ELF-1 (cell line): ENCODE results near the gene MADD.

Experiments used
- DNase-seq: peaks from one replicate; pipeline ENCODE4 v3.0.0-alpha.2; 2016; ENCODE audit warnings: low read depth, low spot score

Gene MADD

DNA sequence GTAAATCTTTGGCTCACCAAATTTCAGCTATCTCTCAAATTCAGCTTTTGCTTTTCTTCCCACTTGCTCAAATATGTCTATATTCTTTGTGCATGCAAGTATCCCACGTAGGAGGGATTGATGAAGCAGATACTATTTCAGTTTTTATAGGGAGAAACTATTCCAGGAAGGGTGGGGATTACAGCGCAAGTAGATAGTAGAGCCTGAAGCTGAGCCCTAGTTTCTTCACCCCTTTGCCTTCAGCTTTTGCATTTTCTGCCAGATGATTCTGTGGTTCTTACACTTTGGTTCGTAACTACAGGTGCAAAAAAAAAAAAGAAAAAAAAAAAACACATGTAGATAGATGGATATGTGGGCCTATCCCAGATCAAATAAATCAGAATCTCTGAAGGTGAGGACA lies 18.2 kb upstream of the MADD start:
- DNase-seq, result no peak

DNA sequence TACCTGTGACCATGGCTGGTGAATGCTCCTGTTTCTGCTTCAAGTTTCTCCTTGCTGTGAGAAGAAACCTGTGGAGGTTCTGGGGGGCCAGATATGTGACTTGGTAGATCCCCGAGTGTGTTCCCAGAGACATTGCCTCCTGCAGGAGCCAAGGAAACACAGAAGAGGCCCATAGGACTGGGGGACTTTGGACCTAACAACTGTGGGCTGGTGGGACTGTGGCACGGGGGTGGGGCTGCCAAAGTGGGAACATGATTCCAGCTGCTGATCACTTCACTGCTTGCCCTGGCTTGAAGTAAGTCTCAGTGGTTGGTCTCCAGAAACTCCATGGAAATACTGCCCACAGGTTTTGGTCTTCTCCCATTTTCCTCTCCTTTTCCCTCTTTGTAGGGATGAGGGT lies 16.3 kb upstream of the MADD start:
- DNase-seq, result no peak

DNA sequence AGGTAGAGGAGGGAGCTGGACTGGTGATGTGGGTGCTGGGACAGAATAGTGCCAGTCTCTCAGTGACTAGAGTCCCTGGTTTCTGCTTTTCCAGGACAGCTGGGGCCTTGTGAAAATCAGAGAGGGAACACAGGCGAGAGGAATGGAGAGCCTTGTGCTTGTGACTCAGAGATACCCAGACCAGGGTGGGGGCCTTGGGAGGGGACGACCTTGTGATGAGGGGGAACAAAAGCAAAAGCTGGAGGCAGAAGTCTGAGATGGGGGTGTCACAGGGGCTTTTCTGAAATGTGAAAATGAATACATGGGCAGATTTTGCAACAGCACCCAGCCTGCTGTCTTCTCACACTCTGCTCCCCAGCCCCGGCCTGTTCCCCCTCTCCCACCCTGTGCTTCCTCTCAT lies 15.5 kb upstream of the MADD start:
- DNase-seq, result no peak

DNA sequence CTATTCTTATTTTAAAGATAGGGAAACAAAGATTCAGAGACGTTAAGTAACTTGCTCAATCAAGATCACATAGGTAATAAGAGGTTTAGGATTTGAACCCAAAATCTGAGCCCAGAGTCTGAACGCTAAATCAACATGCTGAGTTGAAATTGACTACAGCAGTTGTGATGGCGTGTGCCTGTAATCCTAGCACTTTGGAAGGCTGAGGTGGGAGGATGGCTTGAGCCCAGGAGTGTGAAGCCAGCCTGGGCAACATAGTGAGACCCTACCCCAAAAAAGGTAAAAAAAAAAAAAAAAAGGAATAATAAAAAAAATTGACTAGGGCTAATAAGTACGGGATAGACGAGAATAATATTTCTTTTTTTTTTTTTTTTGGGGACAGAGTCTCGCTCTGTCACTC lies 13.6 kb upstream of the MADD start:
- DNase-seq, result no peak

DNA sequence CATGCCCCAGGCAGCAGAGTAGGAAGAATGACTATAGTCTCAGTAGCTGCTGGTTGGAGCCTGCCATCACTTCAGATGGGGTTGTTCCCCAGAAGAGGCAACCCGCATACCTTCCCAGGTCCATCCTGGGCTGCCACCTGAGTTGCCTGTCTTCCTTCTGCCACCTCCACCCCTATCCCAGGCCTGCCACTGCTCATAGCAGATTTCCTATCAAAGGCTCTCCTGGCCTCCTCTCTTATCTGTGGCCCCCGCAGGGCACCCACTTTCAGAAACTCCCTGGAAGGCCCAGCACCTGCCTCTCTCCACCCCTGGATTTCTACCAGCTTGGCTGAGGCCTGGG lies 12.8 kb upstream of the MADD start:
- DNase-seq, result no peak

DNA sequence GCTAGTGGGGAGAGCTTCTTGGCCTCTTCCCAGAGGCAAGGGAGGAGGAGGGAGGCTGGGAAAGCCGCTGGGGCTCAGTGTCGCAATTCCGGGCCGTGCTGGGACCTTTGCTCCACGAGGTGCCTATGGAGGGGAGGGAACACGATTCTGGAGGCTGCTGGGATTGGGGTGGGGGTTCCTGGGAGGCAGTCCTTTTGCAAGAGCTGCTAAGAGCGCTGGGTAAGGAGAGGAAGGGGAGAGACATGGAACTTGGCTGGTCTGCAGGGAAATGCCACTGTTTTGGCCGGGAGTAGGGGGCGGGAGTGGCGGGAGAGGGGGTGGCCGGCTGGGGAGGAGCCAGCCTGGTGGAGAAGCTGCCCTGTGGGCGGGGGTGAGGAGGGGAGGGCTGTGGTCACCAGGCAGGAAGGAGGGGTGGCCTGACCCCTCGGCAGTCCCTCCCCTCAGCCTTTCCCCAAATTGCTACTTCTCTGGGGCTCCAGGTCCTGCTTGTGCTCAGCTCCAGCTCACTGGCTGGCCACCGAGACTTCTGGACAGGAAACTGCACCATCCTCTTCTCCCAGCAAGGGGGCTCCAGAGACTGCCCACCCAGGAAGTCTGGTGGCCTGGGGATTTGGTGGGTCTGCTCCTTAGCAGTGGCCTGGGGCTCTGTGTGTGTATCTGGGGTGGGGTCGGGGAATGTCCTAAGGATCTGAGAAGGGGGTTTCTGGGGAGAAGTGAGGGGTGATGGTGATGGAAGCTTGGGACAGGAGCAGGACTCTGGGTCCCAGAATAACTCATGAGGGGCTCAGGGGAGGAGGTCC lies 12.2 kb upstream of the MADD start, which contains the start of gene NR1H3:
Gene NR1H3 (plus strand): TSS at position 480 of the 800 bp plus-strand sequence. CDS start 1,221 bp downstream, outside the sequence.
- DNase-seq, result peak; percentile 85

DNA sequence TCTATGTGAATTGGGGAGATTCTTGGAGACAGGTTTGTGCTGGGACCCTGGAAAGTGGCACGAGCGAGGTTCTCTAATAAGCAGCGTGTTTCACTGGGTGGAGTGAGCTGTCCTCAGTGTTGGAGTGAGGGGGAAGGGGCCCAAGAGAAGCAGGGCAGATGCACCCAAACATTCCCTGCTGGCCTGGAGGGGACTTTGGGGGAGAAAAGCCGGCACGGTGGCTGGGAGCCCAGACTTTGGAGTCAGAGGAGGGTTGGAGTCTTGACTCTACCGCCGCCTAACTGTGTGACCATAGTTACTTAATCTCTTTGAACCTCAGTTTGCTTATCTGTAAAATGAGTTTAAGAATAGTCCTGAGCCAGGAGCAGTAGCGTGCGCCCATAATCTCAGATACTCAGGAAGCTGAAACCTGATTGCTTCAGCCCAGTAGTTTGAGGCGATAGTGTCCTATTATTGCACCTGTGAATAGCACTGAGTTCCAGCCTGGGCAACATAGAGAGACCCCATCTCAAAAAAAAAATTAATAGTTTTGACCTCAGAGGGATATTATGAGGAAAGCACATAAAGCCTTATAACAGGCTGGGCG lies 11.5 kb upstream of the MADD start:
- no peak for DNase-seq

DNA sequence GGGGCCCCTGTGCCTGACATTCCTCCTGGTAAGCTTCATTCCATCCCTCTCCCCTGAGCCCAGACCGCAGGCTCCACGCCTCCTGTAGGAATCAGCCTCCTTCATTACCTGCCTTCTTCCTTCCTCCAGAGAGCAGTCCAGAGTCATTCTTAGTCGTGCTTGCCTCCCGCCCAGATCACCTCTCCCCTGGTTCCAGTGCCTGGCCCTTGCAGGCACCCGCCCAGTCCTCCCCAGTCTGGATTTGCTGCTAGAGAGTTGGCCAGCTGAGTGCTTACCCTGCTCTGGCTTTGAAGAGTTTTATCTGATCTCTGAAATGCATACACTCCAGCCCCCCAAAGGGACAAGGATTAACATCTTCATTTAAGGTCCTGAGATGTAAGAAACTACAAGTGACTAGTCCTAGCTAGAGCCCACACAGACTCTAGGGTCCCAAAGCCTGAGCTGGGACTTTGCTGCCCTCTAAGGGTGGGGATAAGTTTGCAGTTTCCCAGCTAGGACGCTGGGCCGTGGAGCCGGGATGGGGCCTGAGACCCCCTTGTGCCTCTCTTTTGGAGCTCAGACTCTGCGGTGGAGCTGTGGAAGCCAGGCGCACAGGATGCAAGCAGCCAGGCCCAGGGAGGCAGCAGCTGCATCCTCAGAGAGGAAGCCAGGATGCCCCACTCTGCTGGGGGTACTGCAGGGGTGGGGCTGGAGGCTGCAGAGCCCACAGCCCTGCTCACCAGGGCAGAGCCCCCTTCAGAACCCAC lies 10.5 kb upstream of the MADD start:
- DNase-seq, result peak; percentile 81

DNA sequence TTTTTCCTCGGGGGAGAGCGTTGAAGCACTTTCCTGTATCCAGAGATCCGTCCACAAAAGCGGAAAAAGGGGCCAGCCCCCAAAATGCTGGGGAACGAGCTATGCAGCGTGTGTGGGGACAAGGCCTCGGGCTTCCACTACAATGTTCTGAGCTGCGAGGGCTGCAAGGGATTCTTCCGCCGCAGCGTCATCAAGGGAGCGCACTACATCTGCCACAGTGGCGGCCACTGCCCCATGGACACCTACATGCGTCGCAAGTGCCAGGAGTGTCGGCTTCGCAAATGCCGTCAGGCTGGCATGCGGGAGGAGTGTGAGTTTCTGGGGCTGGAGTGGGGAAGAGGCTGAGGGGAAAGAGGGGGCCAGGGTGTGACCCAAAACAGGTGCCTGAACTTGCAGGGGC lies 9.6 kb upstream of the MADD start:
- DNase-seq, result no peak

DNA sequence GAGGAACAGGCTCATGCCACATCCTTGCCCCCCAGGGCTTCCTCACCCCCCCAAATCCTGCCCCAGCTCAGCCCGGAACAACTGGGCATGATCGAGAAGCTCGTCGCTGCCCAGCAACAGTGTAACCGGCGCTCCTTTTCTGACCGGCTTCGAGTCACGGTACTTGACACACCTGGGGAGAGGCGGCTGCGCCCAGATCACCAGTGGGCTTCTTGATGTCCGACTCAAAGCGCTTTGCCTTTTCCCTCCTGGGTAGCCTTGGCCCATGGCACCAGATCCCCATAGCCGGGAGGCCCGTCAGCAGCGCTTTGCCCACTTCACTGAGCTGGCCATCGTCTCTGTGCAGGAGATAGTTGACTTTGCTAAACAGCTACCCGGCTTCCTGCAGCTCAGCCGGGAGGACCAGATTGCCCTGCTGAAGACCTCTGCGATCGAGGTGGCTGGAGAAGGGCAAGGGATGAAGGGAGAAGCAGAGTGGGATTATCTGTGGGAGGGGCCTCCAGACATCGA lies 8.6 kb upstream of the MADD start:
- DNase-seq, result no peak

DNA sequence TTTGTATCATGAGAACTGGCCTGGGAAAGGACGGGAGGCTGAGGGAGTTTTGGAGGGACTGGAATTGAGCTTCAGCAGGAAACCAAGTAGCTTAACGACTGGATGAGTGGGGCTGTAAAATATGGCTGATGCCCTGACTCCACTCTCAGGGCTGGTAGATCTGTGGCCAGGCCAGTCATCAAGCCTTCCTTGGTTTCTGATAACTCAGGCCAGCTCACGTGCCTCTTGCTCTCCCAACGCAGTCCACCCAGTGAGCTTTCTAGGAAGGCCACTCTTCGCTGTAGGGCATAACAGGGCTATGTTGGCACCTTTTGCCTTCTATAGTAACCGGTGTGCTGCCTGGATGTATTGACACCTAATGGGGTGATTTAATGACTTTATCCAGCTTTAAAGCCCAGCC lies 5.8 kb upstream of the MADD start:
- DNase-seq, result no peak

DNA sequence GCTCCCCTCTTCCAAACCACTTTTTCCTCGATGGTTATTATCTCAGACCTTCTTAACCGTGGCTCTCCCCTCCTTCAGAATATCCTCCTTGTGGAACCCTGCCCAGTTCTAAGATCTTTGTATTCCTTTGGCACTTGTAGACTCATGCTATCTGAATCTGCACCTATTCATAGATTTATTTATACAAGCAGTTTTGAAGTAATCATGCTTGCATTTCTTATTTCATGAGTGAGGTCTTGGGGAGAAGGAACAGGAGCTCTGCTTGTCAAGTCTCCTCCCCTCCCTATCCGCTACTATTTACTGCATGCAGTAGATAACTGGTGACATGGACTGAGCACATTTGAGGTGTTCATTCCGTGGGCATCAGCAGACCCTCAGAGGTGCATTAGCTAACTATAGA lies 5.4 kb upstream of the MADD start:
- no peak for DNase-seq

DNA sequence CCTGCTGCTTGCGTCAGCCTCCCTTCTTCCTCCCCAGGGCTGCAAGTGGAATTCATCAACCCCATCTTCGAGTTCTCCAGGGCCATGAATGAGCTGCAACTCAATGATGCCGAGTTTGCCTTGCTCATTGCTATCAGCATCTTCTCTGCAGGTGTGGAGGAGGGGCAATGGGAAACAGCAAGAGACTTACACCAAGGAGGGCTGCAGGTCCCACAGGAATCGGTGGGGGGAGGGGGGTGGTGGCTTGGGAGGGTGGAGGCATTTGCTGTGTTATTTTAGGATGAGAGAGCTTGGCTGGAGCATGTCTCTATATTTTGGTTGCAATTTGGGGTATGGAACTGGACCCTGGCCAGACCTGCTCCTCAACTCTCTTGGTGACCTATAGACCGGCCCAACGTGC lies 2.1 kb upstream of the MADD start:
- no peak for DNase-seq

DNA sequence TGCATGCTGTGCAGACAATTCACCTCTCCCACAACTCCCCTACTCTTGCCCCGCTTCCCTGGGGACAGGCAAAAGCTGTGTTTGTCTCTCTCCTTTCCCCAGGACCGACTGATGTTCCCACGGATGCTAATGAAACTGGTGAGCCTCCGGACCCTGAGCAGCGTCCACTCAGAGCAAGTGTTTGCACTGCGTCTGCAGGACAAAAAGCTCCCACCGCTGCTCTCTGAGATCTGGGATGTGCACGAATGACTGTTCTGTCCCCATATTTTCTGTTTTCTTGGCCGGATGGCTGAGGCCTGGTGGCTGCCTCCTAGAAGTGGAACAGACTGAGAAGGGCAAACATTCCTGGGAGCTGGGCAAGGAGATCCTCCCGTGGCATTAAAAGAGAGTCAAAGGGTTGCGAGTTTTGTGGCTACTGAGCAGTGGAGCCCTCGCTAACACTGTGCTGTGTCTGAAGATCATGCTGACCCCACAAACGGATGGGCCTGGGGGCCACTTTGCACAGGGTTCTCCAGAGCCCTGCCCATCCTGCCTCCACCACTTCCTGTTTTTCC lies 1.4 kb upstream of the MADD start:
- no peak for DNase-seq

DNA sequence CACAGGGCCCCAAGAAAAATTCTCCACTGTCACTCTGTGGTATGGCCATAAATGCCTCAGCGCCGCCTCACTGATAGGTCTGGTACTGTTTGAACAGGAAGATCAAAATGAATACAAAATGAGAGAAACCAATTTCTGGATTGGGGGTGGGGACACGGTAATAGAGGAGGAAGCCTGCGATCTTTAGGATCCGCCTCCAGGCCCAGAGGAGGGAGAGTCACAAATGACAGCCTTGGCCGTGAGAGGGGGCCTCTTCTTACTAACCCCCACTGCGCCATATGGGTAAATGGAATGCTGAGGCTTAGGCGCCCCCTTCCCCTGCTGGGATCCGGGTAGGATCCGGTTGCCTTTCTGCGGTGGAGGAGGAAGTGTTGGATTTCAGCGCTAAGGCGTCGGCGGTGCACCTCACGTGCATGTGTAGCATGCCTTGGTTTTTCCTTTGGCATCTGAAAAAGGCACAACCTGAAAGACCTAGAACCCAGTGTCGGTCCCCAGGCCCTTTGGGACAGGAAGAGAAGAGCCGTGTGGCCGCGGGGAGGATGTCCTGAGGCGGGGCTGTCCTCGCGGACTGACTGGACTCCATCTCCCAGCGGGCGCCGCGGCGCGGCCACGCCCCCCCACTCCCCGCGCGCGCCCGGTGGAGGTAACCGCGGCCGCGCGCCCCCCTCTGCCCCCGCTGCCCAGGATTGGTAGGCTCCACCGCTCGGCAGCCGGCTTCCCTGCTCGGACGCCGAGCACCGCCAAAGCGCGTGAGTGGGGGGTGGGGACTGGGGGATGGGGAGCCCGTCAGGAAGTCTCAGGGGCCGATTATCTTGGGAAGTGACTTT lies 718 bp upstream of the MADD start:
- DNase-seq, result peak; percentile 83

DNA sequence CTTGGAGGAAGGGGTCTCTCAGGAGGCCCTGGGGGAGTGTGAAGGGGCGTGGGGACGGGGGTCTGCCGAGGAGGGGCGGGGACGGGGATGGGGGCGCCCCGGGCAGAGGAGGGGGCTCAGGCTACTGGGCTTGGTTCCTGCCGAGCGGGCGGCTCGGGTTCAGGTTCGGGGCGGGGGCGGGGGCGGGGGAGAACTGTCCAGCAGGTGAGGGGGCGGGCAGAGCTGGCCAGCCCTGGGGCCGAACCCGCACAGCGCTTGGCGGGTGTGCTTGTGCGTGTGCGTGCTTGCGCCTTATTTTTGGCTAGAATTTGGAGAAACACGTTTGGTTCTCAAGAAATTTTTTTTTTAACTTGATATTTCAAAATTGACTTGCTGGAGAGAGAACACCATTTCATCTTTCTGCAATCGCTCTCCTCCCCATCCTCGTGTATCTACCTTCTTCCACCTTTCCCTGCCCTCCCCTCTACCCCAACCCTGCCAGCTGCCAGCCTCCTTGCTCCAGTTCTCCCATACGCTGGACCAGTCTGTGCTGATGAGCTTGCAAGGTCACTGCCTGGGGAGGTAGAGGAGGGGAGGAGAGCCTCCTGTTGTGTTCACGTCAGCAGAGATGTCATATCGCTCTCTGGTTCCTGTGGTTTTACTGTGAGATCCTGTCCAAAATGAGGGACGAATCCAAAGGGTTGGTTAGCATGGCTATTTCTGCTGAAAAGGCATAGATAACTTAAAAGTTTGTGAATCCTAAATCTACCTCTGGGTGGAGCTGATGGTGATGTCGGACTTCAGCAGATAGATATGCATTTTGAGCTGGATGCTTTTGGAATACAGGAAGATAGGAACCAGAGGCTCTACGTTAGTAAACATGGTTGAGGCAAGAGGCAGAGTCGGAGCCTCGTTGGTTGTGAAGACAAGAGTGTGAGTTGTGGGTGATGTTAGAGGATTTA lies 668 bp downstream of the MADD start:
- no peak for DNase-seq

DNA sequence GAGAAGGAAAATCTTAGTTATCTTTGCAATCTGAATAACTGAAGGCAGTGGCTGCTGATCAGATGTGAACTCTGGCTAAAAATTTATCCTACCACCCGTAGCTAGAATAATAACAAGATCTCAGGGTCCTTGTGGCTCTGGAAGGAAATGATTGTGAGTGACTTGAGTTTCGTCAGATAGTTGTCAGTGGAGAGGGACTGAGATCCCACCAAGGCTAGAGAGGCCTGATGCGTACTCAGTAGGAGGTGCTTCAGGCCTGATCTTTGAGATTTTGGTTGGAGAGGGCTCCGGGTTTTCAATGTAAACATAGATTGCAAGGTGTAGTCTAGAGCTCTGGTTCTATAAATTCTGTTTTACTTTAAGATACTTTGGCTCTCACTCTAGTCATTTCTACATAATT lies 1.4 kb downstream of the MADD start:
- DNase-seq, result no peak

DNA sequence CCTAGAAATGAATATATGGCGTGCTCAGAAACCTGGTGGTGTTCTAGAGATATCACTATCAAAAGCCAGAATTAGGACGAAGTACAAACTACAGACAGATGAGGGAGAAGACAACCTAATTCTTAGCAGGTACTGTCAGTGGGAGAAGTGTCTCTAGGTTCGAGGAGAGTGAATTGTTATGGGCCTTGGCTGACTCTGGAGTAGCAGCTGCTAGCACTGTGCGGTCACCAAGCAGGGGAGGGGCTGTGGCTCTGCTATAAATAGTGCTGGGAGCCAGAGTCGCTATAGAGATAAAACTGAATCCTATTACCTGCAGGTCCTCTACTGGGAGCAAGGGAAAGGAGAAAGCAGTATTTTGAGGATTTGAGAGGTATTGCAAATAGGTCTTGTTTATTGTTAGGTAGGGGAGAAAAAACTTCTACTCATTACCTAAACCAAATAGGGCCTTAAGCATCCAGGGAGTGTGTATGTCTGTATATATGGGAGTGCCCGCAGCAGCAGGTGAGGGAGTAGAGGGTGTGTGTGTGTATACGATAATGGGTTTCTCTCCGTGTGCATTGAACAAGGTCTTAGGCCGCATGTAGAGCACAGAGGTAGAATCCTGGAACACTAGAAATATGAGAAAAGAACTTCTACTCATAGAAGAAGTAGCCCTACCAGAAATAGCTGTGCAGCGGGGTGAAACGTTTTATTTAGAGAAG lies 2.2 kb downstream of the MADD start:
- DNase-seq, result no peak

DNA sequence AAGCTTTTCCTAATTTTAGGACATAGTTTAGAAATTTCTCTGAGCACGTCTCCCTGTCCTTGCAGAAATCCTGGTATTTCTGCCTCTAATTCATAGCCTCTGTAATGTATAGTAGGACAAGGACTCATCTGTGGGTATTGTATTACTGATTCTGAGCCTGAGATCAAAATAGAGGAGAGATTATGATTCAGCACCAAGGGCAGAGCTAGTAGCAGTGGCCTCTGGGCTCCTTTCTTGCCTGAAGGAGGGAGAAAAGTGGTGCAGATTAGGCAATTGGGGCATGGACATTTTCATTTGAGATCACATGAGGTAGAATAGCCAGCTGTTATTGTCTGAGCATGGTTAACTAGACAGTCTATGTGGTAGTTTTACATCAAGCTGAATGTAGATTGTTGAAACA lies 2.8 kb downstream of the MADD start:
- no peak for DNase-seq
